WTC11 (cell line): ENCODE results near the gene INVS. TPM values are rescaled to one million over a fixed set of nuclear protein-coding genes. Genes with fewer than 3 reads are reported as not detected.

Source experiments
- ATAC-seq: fragments of 200-7000 bp; cut with Tn5 transposase; 2 replicates; pipeline ENCODE4 v1.10.0; 2021; ENCODE audit warnings: mild to moderate bottlenecking, moderate library complexity
- CTCF ChIA-PET: fragments of 300-600 bp; sonication (Branson Sonifier 250); formaldehyde crosslinking; loops from one replicate; lab custom pipeline; 2021; ENCODE audit warnings: antibody characterized with exemption; lab: Charles Lee
- POLR2A ChIA-PET: fragments of 350-600 bp; sonication (Branson Sonifier 250); formaldehyde crosslinking; loops from one replicate; lab custom pipeline; 2021; ENCODE audit warnings: antibody characterized with exemption; lab: Charles Lee
- DNase-seq: peaks from one replicate; pipeline ENCODE4 v3.0.0; 2021; ENCODE audit warnings: low spot score
- H3K27ac Mint-ChIP-seq: 2 replicates; pipeline ENCODE4 v1.8.0; 2021; ENCODE audit warnings: mixed read lengths
- H3K27me3 Mint-ChIP-seq: 2 replicates; pipeline ENCODE4 v1.8.0; 2021; ENCODE audit warnings: low read depth, mild to moderate bottlenecking, moderate library complexity, mixed read lengths
- H3K36me3 Mint-ChIP-seq: 2 replicates; pipeline ENCODE4 v1.8.0; 2021; ENCODE audit warnings: mixed read lengths
- H3K4me1 Mint-ChIP-seq: 2 replicates; pipeline ENCODE4 v1.8.0; 2022; ENCODE audit warnings: mixed read lengths
- H3K4me3 Mint-ChIP-seq: 2 replicates; pipeline ENCODE4 v1.8.0; 2021; ENCODE audit warnings: mild to moderate bottlenecking, moderate library complexity, mixed read lengths
- H3K9me3 Mint-ChIP-seq: 2 replicates; pipeline ENCODE4 v1.8.0; 2021; ENCODE audit warnings: mixed read lengths
- ATF1 ChIP-seq: sonication (generic); formaldehyde crosslinking; IDR thresholded peaks from 2 replicates; pipeline ENCODE4 v1.8.1; 2023; ENCODE audit warnings: mild to moderate bottlenecking, moderate library complexity, missing genetic modification reagents
- ETV6 ChIP-seq: sonication (generic); formaldehyde crosslinking; IDR thresholded peaks from 2 replicates; pipeline ENCODE4 v1.8.1; 2022; ENCODE audit warnings: mild to moderate bottlenecking, missing genetic modification reagents
- FOXP1 ChIP-seq: sonication (generic); formaldehyde crosslinking; IDR thresholded peaks from 2 replicates; pipeline ENCODE4 v1.8.0; 2022; ENCODE audit warnings: missing genetic modification reagents, mild to moderate bottlenecking, moderate library complexity, borderline replicate concordance
- GTF2I ChIP-seq: fragments of 250-450 bp; sonication (Bioruptor Pico); conservative IDR thresholded peaks from 2 replicates; pipeline ENCODE4 v1.4.0; 2021; ENCODE audit warnings: mild to moderate bottlenecking
- HMGA2 ChIP-seq: fragments of 250-450 bp; sonication (Bioruptor Pico); IDR thresholded peaks from 2 replicates; pipeline ENCODE4 v1.4.0; 2021; ENCODE audit warnings: mild to moderate bottlenecking, moderate library complexity
- IRF2 ChIP-seq: sonication (generic); formaldehyde crosslinking; IDR thresholded peaks from 2 replicates; pipeline ENCODE4 v1.8.0; 2022; ENCODE audit warnings: low read depth, missing genetic modification reagents, borderline replicate concordance
- SP1 ChIP-seq: sonication (generic); formaldehyde crosslinking; conservative IDR thresholded peaks from 2 replicates; pipeline ENCODE4 v1.8.1; 2022; ENCODE audit warnings: missing genetic modification reagents
- TP53 ChIP-seq: sonication (generic); formaldehyde crosslinking; IDR thresholded peaks from 2 replicates; pipeline ENCODE4 v1.8.1; 2023; ENCODE audit warnings: mild to moderate bottlenecking, missing genetic modification reagents
- total RNA-seq: library from RNA; stranded (reverse); gene quantifications from 3 replicates; pipeline ENCODE4 v1.2.3, GENCODE V29; 2021
- TF ChIP-seq, protein P1 (sequence below): sonication (generic); formaldehyde crosslinking; IDR thresholded peaks from 2 replicates; pipeline ENCODE4 v1.8.0; 2022; ENCODE audit warnings: mild to moderate bottlenecking, missing genetic modification reagents
- TF ChIP-seq, protein P2 (sequence below): sonication (generic); formaldehyde crosslinking; IDR thresholded peaks from 2 replicates; pipeline ENCODE4 v1.8.1; 2023; ENCODE audit warnings: mild to moderate bottlenecking, moderate library complexity, missing genetic modification reagents
- TF ChIP-seq, protein P3 (sequence below): sonication (generic); formaldehyde crosslinking; IDR thresholded peaks from 2 replicates; pipeline ENCODE4 v1.8.1; 2023; ENCODE audit warnings: mild to moderate bottlenecking, missing genetic modification reagents, moderate library complexity
- TF ChIP-seq, protein P4 (sequence below): sonication (generic); formaldehyde crosslinking; IDR thresholded peaks from 2 replicates; pipeline ENCODE4 v1.8.1; 2022; ENCODE audit warnings: missing genetic modification reagents, borderline replicate concordance
- TF ChIP-seq, protein P5 (sequence below): sonication (generic); formaldehyde crosslinking; IDR thresholded peaks from 2 replicates; pipeline ENCODE4 v1.8.1; 2023; ENCODE audit warnings: mild to moderate bottlenecking, missing genetic modification reagents
- TF ChIP-seq, protein P6 (sequence below): fragments of 250-450 bp; sonication (Bioruptor Pico); IDR thresholded peaks from 2 replicates; pipeline ENCODE4 v2.1.2; 2022; ENCODE audit warnings: mild to moderate bottlenecking, moderate library complexity
- TF ChIP-seq, protein P7 (sequence below): fragments of 250-450 bp; sonication (Bioruptor Pico); IDR thresholded peaks from 2 replicates; pipeline ENCODE4 v1.9.0; 2021; ENCODE audit warnings: moderate library complexity, mild to moderate bottlenecking, inconsistent platforms, borderline replicate concordance
- TF ChIP-seq, protein P8 (sequence below): sonication (generic); formaldehyde crosslinking; IDR thresholded peaks from 2 replicates; pipeline ENCODE4 v1.8.1; 2022; ENCODE audit warnings: mild to moderate bottlenecking, moderate library complexity, missing genetic modification reagents
- TF ChIP-seq, protein P9 (sequence below): sonication (generic); formaldehyde crosslinking; IDR thresholded peaks from 2 replicates; pipeline ENCODE4 v1.8.1; 2022; ENCODE audit warnings: low read depth, missing genetic modification reagents, borderline replicate concordance

Gene INVS
- total RNA-seq, 1 experiment from 2014 or later, result 8.1 TPM

DNA sequence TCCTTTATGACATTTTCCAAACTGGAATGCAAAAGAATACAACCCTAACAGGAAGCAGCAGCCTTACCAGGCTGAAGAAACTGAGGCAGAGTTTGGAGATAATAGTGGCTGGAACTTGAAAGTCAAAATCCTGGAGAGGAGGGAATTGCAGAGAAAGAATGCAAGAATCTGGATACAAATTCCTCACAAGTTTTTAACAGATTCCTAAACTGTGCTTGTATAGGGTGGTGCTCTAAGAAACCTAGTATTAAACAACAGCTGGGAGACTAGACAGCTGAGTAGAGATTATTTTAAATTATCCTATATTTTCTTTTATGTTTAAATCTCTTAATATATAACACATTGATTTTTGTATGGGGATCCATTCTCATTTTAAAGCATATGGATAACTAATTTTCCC lies 30.7 kb downstream of the INVS start (continued):
- TF ChIP-seq, protein P1, sequence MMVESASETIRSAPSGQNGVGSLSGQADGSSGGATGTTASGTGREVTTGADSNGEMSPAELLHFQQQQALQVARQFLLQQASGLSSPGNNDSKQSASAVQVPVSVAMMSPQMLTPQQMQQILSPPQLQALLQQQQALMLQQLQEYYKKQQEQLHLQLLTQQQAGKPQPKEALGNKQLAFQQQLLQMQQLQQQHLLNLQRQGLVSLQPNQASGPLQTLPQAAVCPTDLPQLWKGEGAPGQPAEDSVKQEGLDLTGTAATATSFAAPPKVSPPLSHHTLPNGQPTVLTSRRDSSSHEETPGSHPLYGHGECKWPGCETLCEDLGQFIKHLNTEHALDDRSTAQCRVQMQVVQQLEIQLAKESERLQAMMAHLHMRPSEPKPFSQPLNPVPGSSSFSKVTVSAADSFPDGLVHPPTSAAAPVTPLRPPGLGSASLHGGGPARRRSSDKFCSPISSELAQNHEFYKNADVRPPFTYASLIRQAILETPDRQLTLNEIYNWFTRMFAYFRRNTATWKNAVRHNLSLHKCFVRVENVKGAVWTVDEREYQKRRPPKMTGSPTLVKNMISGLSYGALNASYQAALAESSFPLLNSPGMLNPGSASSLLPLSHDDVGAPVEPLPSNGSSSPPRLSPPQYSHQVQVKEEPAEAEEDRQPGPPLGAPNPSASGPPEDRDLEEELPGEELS (CRISPR knock-in tag), result no peak

DNA sequence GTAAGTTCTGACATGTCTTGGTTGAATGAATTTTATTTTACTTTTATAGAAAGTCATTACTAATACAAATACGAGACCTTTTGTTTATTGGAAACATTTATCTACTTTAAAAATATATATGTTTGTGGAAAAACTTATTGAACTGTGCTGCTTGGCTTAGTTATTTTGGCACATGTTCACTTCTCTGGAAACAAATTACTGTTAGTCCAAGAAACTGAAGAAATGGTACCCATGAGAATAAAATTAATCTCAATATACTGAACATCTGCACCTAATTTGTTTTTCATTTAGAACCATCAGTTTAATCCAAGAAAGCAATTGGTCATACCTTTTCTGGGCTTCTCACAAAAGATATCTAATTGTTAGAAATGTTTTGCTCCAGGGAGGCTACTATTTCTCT lies 32.2 kb downstream of the INVS start:
- CTCF ChIA-PET, result interaction anchor here (1.1 kb wide), 1 partner anchor 85 kb away, joined by 3 read pairs; no protein-coding TSS in a partner anchor
- POLR2A ChIA-PET, result no interaction called here

DNA sequence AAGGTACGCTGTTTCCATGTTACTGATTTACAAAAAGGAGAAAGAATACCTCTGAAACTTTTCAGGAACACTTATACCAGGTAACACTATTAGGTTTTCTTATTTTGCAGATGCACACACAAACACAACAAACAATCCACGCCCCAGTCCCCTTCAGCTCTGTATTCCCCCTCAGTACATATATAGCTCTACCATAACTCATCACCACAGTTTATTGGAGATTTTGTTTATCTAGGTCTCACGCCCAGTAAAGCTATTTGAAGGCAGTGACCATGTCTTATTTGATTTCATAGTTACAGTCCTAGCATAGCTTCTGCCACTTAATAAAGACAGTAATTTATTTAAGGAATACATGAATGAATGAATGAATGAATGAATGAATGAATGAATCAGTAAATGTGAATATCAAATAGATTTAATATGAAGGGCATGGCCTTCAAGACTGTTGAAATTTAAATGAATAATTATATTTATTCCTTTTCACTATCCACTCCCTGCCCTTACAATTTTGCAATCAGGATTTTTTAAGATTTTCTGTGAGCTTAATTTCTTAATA lies 32.9 kb downstream of the INVS start:
- no peak for DNase-seq
- Mint-ChIP-seq H3K36me3 (peaks cover 13% of the 10 kb centered on the region), H3K27ac (no peak overlapping the region), H3K4me3 (no peak overlapping the region), H3K9me3 (no peaks in the 10 kb centered on the region), H3K27me3 (no peaks in the 10 kb centered on the region)
- CTCF ChIA-PET, result interaction anchor here (0.6 kb wide), 1 partner anchor 9 kb away, joined by 3 read pairs; no protein-coding TSS in a partner anchor
- TF ChIP-seq IRF2 (CRISPR knock-in tag), result no peak
- TF ChIP-seq, protein P2, sequence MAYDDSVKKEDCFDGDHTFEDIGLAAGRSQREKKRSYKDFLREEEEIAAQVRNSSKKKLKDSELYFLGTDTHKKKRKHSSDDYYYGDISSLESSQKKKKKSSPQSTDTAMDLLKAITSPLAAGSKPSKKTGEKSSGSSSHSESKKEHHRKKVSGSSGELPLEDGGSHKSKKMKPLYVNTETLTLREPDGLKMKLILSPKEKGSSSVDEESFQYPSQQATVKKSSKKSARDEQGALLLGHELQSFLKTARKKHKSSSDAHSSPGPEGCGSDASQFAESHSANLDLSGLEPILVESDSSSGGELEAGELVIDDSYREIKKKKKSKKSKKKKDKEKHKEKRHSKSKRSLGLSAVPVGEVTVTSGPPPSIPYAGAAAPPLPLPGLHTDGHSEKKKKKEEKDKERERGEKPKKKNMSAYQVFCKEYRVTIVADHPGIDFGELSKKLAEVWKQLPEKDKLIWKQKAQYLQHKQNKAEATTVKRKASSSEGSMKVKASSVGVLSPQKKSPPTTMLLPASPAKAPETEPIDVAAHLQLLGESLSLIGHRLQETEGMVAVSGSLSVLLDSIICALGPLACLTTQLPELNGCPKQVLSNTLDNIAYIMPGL (CRISPR knock-in tag), result no peak
- TF ChIP-seq HMGA2 (CRISPR knock-in tag), result no peak
- TF ChIP-seq, protein P3, sequence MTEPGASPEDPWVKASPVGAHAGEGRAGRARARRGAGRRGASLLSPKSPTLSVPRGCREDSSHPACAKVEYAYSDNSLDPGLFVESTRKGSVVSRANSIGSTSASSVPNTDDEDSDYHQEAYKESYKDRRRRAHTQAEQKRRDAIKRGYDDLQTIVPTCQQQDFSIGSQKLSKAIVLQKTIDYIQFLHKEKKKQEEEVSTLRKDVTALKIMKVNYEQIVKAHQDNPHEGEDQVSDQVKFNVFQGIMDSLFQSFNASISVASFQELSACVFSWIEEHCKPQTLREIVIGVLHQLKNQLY (CRISPR knock-in tag), result no peak
- TF ChIP-seq TP53 (CRISPR knock-in tag), result no peak
- TF ChIP-seq, protein P4, sequence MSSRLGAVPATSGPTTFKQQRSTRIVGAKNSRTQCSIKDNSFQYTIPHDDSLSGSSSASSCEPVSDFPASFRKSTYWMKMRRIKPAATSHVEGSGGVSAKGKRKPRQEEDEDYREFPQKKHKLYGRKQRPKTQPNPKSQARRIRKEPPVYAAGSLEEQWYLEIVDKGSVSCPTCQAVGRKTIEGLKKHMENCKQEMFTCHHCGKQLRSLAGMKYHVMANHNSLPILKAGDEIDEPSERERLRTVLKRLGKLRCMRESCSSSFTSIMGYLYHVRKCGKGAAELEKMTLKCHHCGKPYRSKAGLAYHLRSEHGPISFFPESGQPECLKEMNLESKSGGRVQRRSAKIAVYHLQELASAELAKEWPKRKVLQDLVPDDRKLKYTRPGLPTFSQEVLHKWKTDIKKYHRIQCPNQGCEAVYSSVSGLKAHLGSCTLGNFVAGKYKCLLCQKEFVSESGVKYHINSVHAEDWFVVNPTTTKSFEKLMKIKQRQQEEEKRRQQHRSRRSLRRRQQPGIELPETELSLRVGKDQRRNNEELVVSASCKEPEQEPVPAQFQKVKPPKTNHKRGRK, result no peak
- no peak for TF ChIP-seq ETV6 (CRISPR knock-in tag)
- TF ChIP-seq ATF1 (CRISPR knock-in tag), result no peak
- TF ChIP-seq FOXP1 (CRISPR knock-in tag), result no peak
- TF ChIP-seq, protein P5, sequence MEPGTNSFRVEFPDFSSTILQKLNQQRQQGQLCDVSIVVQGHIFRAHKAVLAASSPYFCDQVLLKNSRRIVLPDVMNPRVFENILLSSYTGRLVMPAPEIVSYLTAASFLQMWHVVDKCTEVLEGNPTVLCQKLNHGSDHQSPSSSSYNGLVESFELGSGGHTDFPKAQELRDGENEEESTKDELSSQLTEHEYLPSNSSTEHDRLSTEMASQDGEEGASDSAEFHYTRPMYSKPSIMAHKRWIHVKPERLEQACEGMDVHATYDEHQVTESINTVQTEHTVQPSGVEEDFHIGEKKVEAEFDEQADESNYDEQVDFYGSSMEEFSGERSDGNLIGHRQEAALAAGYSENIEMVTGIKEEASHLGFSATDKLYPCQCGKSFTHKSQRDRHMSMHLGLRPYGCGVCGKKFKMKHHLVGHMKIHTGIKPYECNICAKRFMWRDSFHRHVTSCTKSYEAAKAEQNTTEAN (CRISPR knock-in tag), result no peak
- TF ChIP-seq, all 79 proteins: peak for 0
- no peak for ATAC-seq
- H3K4me1 Mint-ChIP-seq, result peaks cover 2% of the 10 kb centered on the region; the same call in 1 of the 2 replicates
- POLR2A ChIA-PET, result no interaction called here

More for the DNA sequence above, 32.2 kb downstream of the INVS start:
- no peak overlapping the region for H3K27ac Mint-ChIP-seq
- peaks cover 6% of the 10 kb centered on the region for H3K36me3 Mint-ChIP-seq
- no peaks in the 10 kb centered on the region for H3K27me3 Mint-ChIP-seq
- H3K4me3 Mint-ChIP-seq, result no peak overlapping the region
- no peak for DNase-seq
- peaks cover 2% of the 10 kb centered on the region; the same call in 1 of the 2 replicates for H3K4me1 Mint-ChIP-seq
- no peaks in the 10 kb centered on the region for H3K9me3 Mint-ChIP-seq
- ATAC-seq, result no peak
- TF ChIP-seq, protein P6, sequence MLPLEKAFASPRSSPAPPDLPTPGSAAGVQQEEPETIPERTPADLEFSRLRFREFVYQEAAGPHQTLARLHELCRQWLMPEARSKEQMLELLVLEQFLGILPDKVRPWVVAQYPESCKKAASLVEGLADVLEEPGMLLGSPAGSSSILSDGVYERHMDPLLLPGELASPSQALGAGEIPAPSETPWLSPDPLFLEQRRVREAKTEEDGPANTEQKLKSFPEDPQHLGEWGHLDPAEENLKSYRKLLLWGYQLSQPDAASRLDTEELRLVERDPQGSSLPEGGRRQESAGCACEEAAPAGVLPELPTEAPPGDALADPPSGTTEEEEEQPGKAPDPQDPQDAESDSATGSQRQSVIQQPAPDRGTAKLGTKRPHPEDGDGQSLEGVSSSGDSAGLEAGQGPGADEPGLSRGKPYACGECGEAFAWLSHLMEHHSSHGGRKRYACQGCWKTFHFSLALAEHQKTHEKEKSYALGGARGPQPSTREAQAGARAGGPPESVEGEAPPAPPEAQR (CRISPR knock-in tag), result no peak
- TF ChIP-seq HMGA2 (CRISPR knock-in tag) (no peak), SP1 (CRISPR knock-in tag) (no peak), GTF2I (CRISPR knock-in tag) (no peak), IRF2 (CRISPR knock-in tag) (no peak)
- TF ChIP-seq, protein P7, sequence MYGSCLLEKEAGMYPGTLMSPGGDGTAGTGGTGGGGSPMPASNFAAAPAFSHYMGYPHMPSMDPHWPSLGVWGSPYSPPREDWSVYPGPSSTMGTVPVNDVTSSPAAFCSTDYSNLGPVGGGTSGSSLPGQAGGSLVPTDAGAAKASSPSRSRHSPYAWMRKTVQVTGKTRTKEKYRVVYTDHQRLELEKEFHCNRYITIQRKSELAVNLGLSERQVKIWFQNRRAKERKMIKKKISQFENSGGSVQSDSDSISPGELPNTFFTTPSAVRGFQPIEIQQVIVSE (CRISPR knock-in tag), result no peak
- TF ChIP-seq, protein P8, sequence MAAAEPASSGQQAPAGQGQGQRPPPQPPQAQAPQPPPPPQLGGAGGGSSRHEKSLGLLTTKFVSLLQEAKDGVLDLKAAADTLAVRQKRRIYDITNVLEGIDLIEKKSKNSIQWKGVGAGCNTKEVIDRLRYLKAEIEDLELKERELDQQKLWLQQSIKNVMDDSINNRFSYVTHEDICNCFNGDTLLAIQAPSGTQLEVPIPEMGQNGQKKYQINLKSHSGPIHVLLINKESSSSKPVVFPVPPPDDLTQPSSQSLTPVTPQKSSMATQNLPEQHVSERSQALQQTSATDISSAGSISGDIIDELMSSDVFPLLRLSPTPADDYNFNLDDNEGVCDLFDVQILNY (CRISPR knock-in tag), result no peak
- TF ChIP-seq, protein P9, sequence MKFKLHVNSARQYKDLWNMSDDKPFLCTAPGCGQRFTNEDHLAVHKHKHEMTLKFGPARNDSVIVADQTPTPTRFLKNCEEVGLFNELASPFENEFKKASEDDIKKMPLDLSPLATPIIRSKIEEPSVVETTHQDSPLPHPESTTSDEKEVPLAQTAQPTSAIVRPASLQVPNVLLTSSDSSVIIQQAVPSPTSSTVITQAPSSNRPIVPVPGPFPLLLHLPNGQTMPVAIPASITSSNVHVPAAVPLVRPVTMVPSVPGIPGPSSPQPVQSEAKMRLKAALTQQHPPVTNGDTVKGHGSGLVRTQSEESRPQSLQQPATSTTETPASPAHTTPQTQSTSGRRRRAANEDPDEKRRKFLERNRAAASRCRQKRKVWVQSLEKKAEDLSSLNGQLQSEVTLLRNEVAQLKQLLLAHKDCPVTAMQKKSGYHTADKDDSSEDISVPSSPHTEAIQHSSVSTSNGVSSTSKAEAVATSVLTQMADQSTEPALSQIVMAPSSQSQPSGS, result no peak
